Ovary (tissue), 9 donors: ENCODE data around the gene TNKS2. TPM values are rescaled to one million over a fixed set of nuclear protein-coding genes. Genes with fewer than 3 reads are reported as not detected.

ENCODE experiments used
- DNase-seq, 5 donors: peaks; one replicate each; pipeline ENCODE4 v3.0.0-alpha.2; 2019 to 2020
- H3K27ac ChIP-seq, 2 donors: fragments of 200-600 bp; one replicate each; pipeline versions ENCODE4 v1.5.1 to v1.8.0; 2019 to 2022
- H3K27me3 ChIP-seq: fragments of 200-600 bp; one replicate; pipeline ENCODE4 v1.8.0; 2022
- H3K36me3 ChIP-seq: fragments of 200-600 bp; sonication (generic); one replicate; pipeline ENCODE4 v1.5.1; 2019
- H3K4me1 ChIP-seq: one replicate; pipeline ENCODE4 v1.8.1; 2013; ENCODE audit warnings: mild to moderate bottlenecking, moderate library complexity; ENCODE audit not compliant: insufficient read depth
- H3K4me3 ChIP-seq: fragments of 200-600 bp; sonication (generic); one replicate; pipeline ENCODE4 v1.5.1; 2017
- H3K9me3 ChIP-seq, 2 donors: fragments of 200-600 bp in 1 of 2; sonication (generic) in 1 of 2; one replicate each; pipeline versions ENCODE4 v1.5.1 to v1.8.1; 2013 to 2019; ENCODE audit warnings: mild to moderate bottlenecking in 1 of 2, moderate library complexity in 1 of 2
- EP300 ChIP-seq: sonication (generic); formaldehyde crosslinking; IDR thresholded peaks from one replicate; pipeline ENCODE4 v1.6.1; 2017; ENCODE audit warnings: antibody characterized with exemption
- POLR2A ChIP-seq: fragments of 450-650 bp; IDR thresholded peaks from one replicate; pipeline ENCODE4 v1.6.1; 2017; ENCODE audit warnings: antibody characterized with exemption, mild to moderate bottlenecking, moderate library complexity
- WGBS, 3 donors: extraction: QIAGEN DNeasy Blood & Tissue Kit in 1 of 3; methylation state at CpG; one replicate each; pipeline versions ENCODE4 v1.1.5 to v1.1.7; 2013 to 2017; 5-methylcytosine and 5-hydroxymethylcytosine counted together
- intact Hi-C, 4 donors: fragments of 100-400 bp; cut with DNase I; formaldehyde crosslinking; loops; one replicate each; pipeline versions ENCODE4 v1.11.0 to v1.15.1; 2022 to 2023
- polyA plus RNA-seq, 2 donors: library from polyadenylated mRNA; stranded (reverse); fragments of 200-250 nt in 1 of 2; fragments of 350-450 nt in 1 of 2; fragmentation: Illumina TruSeq in 1 of 2; extraction: RNeasy Lipid Tissue Mini Kit (QIAGEN cat#74804) in 1 of 2; gene quantifications; one replicate each; pipeline ENCODE4 v1.2.3, GENCODE V29; 2013 to 2014
- total RNA-seq, 7 donors: library from RNA; depleted of rRNA in 2 of 7; stranded (reverse); fragments of >200 nt in 2 of 7; fragmentation: NEBNext Ultra II Directional in 3 of 7; extraction: Animal tissue kit (Norgen Biotek cat#: 25700) in 3 of 7; gene quantifications; one replicate each; pipeline versions ENCODE4 v1.1.0 to v1.2.4, GENCODE V29; 2016 to 2023
- TF ChIP-seq, protein P1 (sequence below), 3 donors: fragments of 450-650 bp in 2 of 3; fragments of 200-600 bp in 1 of 3; IDR thresholded peaks; one replicate each; pipeline versions ENCODE4 v1.5.1 to v1.8.0; 2016 to 2022; ENCODE audit warnings: antibody characterized with exemption in 3 of 3, mild to moderate bottlenecking in 1 of 3
- donor health status: DM: no; HTN: no; CAD: no; lungs with moderate emphysema.
- donor health status: DM: no; HTN: no; CAD: no.
- donor health status: Bipolar disorder and iron deficiency.
- donor health status: DM: yes; HTN: yes; CAD: no.
- donor health status: DM: no; HTN: no; CAD: no.
- donor health status: DM: yes; HTN: yes; CAD: no.

The TNKS2 gene
- total and polyA plus RNA-seq, 9 donors: 19.4 to 52.6 (median 42.8) TPM

DNA sequence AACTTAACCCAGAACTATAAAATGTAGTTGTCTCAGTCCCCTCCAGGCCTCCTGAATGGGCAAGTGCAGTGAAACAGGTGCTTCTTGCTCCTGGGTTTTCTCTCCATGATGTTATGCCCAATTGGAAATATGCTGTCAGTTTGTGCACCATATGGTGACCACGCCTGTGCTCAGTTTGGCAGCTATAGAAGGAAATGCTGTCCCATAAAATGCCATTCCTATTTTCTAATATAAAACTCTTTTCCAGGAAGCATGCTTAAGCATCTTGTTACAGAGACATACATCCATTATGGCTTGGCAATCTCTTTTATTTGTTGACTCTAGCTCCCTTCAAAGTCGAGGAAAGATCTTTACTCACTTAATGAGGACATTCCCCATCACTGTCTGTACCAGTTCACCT, 65.9 kb downstream of the TNKS2 start:
- Histone ChIP-seq H3K9me3 (no peaks in the 10 kb centered on the region), H3K4me1 (no peaks in the 10 kb centered on the region), H3K36me3 (no peaks in the 10 kb centered on the region), H3K27me3 (no peaks in the 10 kb centered on the region), H3K27ac (no peak overlapping the region), H3K4me3 (no peak overlapping the region)
- DNase-seq: no peak
- TF ChIP-seq, protein P1, sequence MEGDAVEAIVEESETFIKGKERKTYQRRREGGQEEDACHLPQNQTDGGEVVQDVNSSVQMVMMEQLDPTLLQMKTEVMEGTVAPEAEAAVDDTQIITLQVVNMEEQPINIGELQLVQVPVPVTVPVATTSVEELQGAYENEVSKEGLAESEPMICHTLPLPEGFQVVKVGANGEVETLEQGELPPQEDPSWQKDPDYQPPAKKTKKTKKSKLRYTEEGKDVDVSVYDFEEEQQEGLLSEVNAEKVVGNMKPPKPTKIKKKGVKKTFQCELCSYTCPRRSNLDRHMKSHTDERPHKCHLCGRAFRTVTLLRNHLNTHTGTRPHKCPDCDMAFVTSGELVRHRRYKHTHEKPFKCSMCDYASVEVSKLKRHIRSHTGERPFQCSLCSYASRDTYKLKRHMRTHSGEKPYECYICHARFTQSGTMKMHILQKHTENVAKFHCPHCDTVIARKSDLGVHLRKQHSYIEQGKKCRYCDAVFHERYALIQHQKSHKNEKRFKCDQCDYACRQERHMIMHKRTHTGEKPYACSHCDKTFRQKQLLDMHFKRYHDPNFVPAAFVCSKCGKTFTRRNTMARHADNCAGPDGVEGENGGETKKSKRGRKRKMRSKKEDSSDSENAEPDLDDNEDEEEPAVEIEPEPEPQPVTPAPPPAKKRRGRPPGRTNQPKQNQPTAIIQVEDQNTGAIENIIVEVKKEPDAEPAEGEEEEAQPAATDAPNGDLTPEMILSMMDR (IDR thresholded peaks at IDR 0.05): no peak
- no peak for TF ChIP-seq POLR2A
- WGBS, 3 donors: 21 to 68% (median 46%) methylated on average over 2 of the region's 2 CpGs
- intact Hi-C loops: no loop called here

DNA sequence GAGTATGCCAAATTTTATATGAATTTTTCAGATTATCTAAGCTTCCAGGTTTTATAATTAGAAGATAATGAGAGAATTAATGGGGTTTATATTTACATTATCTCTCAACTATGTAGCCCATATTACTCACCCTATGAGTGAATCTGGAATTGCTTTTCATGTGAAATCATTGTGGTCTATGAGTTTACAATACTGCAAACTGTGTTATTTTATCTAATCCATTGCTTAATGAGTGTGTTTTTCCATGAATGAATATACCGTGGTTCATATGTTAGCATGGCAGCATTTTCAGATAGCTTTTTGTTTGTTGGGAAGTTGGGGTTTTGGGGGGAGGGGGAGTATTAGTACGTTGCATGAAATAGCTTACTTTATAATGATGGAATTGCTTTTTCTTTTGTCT, 66.5 kb downstream of the TNKS2 start:
- WGBS, 3 donors: 50 to 66% (median 64%) methylated on average over 2 of the region's 2 CpGs
- TF ChIP-seq, protein P1 (IDR thresholded peaks at IDR 0.05): no peak
- TF ChIP-seq POLR2A: no peak
- TF ChIP-seq EP300: no peak
- H3K9me3 ChIP-seq: no peaks in the 10 kb centered on the region
- no peak for DNase-seq
- no peak overlapping the region for H3K27ac ChIP-seq
- no peak overlapping the region for H3K4me3 ChIP-seq
- no peaks in the 10 kb centered on the region for H3K27me3 ChIP-seq
- no peaks in the 10 kb centered on the region for H3K36me3 ChIP-seq
- H3K4me1 ChIP-seq: no peaks in the 10 kb centered on the region
- intact Hi-C loops: no loop called here

DNA sequence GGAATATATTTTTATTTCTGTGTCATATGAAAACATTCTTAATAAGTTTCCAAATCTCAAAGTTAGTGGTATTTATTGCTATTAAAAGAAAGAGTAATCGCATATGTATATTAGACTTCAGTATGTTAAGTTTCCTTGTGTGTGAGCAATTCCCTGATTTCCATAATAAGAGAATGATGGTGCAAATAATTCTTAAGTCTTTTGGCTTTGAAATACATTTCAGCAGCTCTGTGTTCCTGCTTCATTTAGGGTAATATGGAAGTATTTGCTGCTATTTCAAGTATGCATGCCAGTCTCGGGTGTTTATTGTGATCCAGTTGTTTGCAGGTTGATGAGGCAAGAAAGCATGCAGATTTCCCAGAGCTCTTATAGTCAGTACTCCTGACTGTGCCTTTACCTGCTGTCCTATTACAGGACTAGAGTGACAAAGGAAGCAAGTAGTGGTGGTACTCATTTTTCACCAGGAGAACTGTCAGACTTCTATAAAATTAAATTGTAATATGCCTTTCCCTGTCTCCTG, 67.4 kb downstream of the TNKS2 start:
- H3K27me3 ChIP-seq: no peaks in the 10 kb centered on the region
- no peaks in the 10 kb centered on the region for H3K36me3 ChIP-seq
- no peak overlapping the region for H3K27ac ChIP-seq
- intact Hi-C loops: no loop called here
- TF ChIP-seq, protein P1 (IDR thresholded peaks at IDR 0.05): no peak
- no peak for TF ChIP-seq POLR2A
- no peak for TF ChIP-seq EP300
- WGBS, 3 donors: 83 to 91% (median 86%) methylated on average over 2 of the region's 2 CpGs
- no peak overlapping the region for H3K4me3 ChIP-seq
- no peaks in the 10 kb centered on the region for H3K4me1 ChIP-seq
- DNase-seq: no peak
- no peaks in the 10 kb centered on the region for H3K9me3 ChIP-seq

DNA sequence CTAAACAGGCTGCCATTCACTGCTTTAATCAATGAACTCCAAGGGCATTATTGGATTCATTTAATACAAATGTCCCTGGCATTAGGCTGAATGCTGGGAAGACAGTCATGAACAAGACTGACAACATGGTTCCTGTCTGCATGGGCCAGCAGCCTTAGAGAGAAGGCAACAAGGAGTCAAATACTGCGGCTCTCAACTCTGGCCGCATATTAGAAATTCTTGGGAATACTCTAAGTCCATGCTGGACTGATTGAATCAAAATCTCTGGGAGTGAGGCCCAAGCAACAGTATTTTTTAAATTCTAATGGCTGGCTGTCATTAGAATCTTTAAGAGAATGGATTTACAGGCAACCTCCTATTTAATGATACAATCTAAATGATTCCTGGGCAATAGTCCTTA, 76.9 kb downstream of the TNKS2 start:
- DNase-seq: no peak
- TF ChIP-seq, protein P1 (IDR thresholded peaks at IDR 0.05): no peak
- no peak for TF ChIP-seq POLR2A
- TF ChIP-seq EP300: no peak
- H3K9me3 ChIP-seq: no peaks in the 10 kb centered on the region
- intact Hi-C loops: no loop called here
- 85 to 96% (median 96%) methylated on average over 2 of the region's 2 CpGs for WGBS, 3 donors
- H3K27ac ChIP-seq: no peak overlapping the region
- no peaks in the 10 kb centered on the region for H3K27me3 ChIP-seq
- H3K36me3 ChIP-seq: no peaks in the 10 kb centered on the region
- H3K4me3 ChIP-seq: no peak overlapping the region
- H3K4me1 ChIP-seq: no peaks in the 10 kb centered on the region
